Adrenal gland (tissue), 5 donors: Measurements from ENCODE around the gene MAD1L1.

ENCODE experiments used
- POLR2A ChIP-seq, 2 donors: fragments of 450-650 bp; IDR thresholded peaks; one replicate each; pipeline ENCODE4 v1.6.1; 2017; ENCODE audit warnings: antibody characterized with exemption in 2 of 2, mild to moderate bottlenecking in 2 of 2, moderate library complexity in 1 of 2
- TF ChIP-seq, protein P1 (sequence below), 6 experiments: fragments of 450-650 bp in 4 of 6; fragments of 200-600 bp in 2 of 6; sonication (generic) in 1 of 6; IDR thresholded peaks; 1 replicate in 5 of 6; 2 replicates in 1 of 6; pipeline versions ENCODE4 v1.5.1 to v1.8.0; 2016 to 2021; ENCODE audit warnings: antibody characterized with exemption in 6 of 6, mild to moderate bottlenecking in 2 of 6, moderate library complexity in 1 of 6
- donor health status: DM: no; HTN: no; CAD: no.

DNA sequence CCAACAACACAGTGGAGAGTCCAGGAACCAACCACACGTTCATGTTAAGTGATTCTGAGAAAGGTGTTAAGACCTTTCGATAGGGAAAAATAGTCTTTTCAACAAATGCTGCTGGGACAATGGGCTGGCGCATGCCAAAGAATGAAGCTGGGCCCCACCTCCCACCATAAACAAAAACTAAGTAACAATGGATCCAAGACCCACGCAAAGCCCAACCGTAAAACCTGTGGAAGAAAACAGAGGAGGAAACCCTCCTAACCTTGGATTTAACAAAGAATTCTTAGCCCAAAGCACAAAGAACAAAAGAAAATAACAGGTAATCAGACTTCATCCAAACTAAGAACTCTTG lies 289.8 kb downstream of the MAD1L1 start:
- TF ChIP-seq, protein P1, sequence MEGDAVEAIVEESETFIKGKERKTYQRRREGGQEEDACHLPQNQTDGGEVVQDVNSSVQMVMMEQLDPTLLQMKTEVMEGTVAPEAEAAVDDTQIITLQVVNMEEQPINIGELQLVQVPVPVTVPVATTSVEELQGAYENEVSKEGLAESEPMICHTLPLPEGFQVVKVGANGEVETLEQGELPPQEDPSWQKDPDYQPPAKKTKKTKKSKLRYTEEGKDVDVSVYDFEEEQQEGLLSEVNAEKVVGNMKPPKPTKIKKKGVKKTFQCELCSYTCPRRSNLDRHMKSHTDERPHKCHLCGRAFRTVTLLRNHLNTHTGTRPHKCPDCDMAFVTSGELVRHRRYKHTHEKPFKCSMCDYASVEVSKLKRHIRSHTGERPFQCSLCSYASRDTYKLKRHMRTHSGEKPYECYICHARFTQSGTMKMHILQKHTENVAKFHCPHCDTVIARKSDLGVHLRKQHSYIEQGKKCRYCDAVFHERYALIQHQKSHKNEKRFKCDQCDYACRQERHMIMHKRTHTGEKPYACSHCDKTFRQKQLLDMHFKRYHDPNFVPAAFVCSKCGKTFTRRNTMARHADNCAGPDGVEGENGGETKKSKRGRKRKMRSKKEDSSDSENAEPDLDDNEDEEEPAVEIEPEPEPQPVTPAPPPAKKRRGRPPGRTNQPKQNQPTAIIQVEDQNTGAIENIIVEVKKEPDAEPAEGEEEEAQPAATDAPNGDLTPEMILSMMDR (IDR thresholded peaks at IDR 0.05) = no peak
- TF ChIP-seq POLR2A (IDR thresholded peaks at IDR 0.05) = no peak
